Globus pallidus (tissue), 1 donor: ENCODE measurements around the gene ROBO3.
A peak's percentile ranks its signal among the peaks of the same experiment; 100 is the strongest.

Experiments used
- DNase-seq: peaks from one replicate; pipeline ENCODE4 v3.0.0-alpha.2; 2015; ENCODE audit warnings: low spot score

Gene ROBO3

DNA sequence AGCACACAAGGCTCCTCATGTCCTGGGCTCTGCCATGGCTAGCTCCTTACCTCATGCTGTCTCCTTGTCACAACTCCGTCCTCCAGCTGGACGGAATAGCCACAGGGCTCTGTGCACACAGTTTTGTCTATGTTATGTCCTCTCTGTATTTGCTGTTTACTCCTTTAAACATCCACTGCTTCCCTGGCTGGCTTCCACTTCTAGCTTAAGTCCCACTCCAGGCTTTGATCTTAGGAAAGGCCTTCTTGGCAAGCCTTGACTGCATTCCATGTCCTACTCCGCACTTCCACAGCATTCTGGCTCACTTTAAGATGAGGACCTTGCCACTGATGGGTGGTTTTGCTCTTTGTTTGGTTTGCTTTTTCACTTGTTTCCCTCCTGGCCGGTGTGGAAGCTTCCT, 22.9 kb upstream of the ROBO3 start:
- no peak for DNase-seq

DNA sequence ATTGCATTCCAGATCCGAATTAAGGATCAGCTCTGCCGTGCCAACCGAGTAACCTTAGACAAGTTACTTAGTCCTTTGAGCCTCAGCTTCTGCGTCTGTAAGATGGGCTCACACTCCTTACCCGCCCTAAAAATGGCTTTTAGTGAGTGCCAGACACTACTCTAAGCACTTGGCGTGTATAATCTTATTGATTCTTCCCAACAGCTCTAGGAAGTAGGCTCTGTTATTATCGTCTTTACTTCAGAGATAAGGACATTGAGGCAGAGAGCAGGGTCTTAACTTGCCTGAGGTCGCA, 21.7 kb upstream of the ROBO3 start:
- DNase-seq = no peak

DNA sequence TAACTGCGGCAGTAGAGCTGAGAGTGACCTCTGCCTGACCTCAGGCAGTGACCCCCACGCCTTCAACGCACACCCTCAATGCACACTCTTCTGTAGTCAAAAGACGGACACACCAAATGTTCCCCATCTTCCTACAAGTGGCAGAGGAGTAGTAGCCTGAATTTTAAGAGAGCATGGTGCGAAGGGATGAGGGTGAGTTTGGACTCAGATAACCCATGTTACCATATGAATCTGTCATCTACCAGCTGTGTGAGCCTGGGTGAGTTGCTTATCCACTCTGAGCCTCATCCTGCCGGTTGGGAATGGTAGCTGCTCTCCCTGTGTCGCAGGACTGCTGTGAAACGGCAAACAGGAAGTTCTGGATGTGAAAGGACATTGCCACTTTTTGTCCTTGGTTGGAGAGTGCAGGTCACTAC, 20.6 kb upstream of the ROBO3 start:
- no peak for DNase-seq

DNA sequence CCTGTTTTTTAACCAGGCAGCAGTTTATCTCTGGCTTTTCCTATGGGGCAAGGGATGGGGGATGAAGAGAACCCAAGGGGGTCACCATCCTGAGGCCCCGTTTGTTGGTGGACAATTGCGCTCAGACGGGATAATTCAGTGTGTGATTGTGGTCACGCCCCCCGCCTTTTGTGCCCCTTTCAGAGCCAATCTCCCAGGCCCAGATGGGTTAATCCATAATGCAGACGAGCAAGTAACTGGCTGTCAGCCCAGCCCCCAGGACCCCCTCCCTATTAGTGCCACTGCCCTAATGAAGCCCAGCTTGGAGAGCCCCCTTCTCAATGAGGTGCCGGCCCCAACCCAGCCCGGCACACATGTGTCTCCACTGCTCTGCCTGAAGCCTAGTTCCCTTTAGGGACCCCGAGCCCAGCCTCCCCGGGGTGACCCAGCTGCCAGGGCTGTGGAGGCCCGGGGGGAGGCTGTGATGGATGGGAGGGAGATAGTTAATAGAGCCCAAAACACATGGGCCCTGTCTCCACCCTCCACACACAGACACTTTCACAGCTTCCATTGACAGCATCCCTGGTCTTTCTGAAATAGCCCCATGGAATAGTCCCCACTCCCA, 19.1 kb upstream of the ROBO3 start:
- DNase-seq = no peak

DNA sequence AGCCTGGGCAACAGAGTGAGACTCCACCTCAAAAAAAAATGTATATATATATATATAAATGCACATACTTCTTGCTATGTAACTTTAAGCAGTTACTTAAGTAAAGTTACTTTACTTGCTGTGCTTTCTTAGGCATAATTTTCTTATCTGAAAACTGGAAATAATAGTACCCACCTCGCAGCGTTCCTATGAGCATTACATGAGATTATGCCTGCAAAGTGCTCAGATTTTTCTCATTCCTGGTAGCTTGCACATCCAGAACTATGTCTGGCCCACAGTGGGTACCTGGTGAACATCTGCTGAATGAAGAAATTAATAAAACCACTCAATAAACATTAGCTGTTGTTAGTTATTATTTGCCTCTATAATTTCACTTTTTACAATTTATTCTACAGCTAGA, 6.1 kb upstream of the ROBO3 start:
- DNase-seq = no peak

DNA sequence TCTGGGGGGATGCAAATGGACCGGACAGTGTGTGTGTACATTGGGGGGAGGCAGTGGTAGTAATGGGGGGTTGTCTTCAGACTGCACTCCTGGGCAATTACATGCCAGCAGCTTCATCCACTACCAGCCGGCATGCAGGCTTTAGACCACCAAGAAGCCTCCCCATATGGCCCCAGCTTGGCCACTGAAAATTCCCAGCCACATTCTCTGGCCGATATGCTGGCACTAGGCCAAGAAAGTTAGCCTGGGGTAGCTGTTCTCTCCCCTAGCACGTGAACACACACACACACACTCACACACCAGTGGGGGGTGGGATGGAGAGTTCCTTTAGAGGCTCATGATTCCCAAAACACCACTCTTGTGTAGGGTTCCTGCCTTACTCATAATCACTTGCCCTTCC, 3.6 kb upstream of the ROBO3 start:
- no peak for DNase-seq

DNA sequence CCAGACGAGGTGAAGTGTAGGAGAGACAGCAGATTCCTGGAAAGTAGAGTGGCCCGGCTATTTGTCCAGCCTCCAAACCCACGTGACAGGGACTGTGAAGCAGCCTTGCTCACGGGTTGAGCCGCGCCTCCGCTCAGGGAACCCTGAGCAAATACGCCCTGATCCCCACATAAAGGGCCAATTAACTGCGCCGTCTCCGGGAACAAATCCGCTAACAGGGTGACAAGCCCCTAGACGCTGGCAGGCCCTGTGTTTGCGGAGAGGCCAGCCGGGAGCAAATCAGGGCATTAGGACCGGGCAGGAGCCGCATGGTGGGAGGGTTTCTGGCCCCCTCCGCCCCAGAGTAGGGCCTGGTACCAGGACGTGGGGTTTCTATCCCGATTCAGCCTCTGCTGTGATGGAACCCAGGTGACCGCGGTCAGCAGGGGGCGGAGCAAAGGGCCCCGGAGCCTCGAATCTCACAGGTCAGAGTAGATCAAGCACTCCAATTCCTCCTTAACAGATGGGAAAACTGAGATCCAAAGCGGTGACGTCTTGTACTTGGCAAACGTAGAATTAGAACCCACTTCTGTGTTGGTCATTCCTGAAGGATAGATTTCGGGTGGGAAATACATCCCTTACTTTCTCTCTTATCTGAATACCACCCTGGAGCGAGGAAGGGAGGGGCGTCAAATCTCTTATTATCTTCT, 2.0 kb upstream of the ROBO3 start:
- DNase-seq = peak; percentile 50

DNA sequence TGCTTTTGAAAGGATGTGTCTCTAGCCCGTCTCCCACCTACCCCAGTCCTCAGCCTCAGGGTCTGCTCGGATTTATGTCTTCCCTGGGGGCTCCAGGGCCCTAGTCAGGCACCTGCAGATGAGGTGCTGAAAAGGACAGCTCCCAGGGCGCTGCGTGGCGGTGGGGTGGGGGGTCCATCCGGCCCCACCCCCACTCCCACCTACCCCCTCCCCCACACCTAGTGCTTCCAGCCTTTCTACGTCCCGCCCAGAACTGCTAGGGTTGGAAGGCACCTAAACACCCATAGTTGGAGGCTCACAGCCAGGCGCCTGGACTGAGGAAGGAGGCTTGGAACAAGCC, 1.4 kb upstream of the ROBO3 start:
- DNase-seq = no peak

DNA sequence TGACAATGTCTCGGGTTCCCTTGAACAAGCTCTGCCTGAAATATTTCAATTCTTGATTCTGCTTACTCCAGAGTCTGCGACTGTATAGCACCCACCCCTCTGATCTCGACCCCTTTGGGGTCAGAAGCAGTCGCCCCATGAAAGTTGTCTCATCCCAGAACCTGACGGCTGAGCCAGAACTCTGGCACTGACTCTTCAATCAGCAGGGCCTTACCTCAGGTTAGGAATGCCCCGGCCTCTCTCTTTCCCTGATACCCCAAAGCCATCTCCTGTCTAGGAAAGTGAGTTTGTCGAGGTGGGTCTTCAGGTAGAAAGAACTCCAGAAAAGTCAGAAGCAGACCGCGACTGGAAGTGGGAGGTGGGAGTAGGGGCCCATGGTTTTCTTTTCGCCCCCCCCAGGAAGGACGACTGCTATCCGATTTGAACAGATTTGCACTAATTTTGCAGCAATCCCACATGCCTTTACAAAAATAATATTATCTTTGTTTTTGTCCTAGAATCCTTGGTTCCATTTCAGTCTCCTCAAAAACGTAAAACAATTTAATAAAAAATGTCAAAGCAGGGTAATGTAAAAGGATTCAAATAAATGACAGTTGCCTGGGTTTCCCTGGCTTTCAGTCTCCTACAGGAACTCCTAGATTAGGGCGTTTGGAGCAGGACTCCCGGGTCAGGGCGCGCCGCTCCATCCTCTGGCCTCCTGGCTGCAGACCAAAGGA, 898 bp upstream of the ROBO3 start:
- no peak for DNase-seq

DNA sequence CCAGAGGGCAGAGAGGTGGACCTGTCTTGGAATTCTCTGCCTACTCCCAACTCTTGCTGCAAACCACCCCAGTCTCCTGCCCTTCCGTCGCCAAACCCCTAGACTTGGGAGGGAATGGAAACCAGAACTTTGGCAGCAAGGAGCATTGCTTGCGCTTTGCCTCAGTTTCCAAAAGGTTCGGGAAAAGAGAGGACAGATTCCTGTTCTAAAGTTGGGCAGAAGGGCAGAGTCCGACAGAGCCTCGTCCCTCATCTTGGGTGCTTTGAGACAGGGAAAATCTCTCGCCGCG, 396 bp upstream of the ROBO3 start:
- no peak for DNase-seq

DNA sequence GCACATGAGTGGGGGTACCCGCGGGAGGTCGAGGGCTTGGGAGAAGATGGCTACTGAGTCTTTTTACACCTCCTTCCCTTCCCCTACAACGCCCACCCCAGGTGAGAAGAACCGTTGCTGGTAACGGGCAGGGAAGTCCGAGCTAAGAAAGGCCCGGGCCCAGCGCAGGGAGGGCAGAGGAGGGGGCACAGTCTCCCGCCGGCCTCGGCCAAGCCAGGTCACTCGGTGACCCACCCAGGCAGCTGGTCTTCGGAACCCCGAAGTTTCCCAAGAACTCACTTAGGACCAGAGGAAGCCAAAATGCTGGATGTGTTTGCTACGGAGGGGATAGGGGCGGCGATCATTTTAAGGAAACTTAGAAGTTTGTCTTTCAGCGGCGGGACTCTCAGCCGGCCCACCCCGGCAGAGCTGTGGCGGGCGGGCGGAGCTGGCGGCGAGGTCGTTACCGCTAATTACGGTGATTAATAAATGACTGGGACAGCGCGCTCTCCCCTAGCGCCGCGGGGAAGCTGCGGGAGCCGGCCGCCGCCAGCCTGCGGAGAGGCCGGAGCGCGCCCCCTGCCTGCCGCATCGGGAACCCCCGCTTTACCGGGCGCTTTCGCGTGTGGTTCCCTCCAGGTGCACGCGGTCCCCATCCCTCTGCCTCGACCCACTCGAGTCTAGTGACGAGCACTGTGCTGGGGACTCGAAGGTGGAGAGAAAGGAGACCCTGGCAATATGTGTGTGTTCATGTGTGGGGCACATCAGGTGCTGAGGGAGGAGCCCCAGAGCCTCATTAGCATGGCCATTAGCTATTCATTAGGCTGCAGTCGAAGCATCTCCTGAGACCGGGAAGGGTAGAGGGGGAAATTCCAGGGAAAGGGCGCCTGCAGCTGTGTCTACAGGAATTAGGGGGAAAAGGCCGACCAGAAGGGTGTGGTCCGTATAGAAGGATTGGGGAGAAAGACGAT, 945 bp downstream of the ROBO3 start:
- DNase-seq = no peak

DNA sequence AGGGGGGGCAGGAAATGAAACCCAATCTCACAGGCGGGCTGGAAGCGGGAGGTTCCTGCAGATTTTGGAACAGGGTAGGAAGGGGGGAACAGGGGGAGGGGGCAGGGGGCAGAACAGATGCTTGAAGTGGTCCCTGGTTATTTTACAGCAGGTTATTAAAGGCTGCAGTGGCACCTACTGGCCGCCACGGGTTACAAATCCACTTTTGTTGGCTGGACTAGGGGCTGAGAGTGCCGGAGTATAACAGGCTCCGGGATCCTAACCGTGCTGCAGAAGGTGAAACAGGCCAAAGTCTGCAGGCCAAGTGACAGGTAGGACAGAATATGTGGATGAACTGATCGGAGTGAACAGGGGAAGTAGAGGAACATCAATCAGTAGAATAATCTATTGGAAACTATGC, 2.5 kb downstream of the ROBO3 start:
- DNase-seq = no peak

DNA sequence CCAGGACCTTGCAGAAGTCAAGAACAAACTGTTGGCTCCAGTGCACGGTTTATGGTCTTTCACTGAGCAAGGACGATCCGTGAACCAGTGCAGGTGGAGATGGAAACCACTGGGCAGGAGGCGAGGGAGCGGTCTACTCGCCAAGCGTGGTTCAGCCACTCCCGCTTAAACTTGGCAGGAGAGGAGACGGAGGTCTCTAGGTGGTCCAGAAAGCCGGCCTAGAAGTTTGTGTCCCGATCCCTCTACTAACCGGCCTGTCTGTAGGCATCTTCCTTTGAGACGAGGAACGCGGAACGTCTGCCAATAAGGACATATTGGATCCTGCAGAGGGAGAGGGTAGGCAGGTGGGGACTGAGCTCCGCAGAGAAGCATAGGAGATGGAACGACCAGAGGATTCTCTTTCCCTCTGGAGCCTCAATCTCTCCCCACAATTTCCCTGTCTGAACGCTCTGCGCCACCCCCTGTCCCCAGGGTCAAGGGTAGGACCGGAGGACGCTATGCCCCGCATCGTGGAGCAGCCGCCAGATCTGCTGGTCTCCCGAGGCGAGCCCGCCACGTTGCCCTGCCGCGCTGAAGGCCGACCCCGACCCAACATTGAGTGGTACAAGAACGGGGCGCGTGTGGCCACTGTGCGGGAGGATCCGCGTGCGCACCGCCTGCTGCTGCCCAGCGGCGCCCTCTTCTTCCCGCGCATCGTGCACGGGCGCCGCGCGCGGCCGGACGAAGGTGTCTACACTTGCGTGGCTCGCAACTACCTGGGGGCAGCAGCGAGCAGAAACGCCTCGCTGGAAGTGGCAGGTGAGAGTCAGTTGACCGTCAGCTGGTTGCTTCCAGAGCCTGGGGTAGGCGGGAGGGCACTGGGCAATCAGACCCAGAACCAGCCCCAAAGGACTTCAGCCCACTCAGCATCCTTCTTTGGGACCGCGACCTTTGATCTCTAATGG, 3.4 kb downstream of the ROBO3 start:
- DNase-seq = no peak

DNA sequence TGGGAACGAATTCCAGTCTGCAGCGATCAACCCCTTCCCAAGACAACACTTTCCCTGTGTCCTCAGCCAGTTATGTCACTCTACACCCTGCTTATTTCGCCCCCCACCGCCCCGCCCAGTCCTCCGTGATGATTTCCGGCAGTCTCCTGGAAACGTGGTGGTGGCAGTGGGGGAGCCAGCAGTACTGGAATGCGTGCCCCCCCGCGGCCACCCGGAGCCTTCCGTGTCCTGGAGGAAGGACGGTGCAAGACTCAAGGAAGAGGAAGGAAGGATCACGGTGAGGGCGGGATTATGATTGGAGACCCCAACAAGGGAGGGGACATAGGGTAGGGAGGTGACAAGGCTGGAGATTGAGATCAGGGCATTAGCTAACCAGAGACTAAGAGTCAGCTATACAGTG, 4.1 kb downstream of the ROBO3 start:
- DNase-seq = no peak

DNA sequence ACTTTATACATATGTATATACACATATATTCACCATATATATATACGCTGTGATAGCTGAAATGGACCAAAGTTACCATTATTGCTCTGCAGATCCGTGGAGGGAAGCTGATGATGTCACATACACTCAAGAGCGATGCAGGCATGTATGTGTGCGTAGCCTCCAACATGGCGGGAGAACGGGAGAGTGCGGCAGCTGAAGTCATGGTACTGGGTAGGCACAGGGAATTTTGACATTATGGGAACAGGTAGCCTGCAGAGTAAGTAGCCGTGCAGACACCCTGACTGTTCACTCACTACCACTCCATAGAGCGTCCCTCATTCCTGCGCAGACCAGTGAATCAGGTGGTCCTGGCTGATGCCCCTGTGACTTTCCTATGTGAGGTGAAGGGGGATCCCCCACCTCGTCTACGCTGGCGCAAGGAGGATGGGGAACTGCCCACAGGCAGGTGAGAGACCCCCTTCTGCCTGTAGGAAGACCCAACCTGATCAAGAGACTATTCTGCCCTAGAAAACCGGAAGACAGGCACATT, 4.7 kb downstream of the ROBO3 start:
- no peak for DNase-seq

DNA sequence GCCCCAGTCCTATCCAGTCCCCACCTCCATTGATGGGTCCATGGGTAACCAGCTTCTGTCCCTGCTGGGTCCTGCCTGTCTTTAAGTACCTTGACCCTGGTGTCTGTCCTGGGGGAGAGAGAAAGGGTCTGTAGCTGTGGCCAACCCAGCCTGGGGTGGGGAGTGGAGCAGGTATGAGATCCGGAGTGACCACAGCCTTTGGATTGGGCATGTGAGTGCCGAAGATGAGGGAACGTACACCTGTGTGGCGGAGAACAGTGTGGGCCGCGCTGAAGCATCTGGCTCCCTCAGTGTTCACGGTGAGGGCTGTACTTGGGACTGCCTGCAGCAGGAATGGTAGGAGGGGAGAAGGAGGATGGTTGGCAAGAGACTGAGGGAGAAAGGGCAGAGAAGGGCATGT, 5.2 kb downstream of the ROBO3 start:
- no peak for DNase-seq

DNA sequence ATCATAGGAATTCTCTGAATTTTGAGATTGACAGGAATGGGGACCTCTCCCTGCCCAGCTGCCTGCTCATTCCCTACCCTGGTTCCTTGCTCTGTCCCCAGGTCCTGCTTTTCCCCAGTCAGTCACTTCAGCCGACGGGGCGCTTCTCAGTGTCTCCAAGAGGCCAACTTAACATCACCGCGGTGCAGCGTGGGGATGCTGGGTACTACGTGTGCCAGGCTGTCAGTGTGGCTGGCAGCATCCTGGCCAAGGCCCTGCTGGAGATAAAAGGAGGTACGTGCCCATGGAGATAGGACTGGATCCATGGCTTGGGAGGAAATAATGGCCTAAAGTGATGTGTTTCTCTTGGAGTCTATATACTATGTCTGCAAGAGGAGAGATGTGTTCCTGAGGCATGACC, 7.0 kb downstream of the ROBO3 start:
- no peak for DNase-seq

DNA sequence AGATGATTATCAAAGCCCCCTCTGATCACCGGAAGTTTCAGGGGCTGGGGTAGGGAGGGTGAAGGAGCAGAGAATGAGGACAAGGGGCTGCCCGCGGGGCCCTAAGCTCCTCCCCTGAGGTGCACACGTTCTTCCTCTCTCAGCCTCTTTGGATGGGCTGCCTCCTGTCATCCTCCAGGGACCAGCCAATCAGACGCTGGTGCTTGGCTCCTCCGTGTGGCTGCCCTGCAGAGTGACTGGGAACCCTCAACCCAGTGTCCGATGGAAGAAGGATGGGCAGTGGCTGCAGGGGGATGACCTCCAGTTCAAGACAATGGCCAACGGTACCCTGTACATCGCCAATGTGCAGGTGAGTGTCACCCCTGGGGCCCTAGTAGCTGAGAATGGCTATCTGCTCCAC, 7.5 kb downstream of the ROBO3 start:
- DNase-seq = no peak

DNA sequence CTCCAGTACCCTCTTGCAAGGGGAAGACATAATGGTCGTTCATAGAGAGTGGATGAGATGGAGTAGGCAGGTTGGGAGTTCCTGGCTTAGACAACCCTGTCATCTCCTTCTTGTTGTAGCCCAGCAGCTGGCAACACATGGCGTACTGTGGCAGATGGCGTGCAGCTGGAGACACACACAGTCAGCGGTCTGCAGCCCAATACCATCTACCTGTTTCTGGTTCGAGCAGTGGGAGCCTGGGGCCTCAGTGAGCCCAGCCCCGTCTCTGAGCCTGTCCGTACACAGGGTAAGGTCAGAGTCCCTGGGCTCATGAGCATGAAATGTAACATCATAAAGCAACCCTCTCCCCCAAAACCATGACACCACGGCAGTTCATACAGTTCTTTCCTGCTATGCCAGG, 8.7 kb downstream of the ROBO3 start:
- DNase-seq = no peak

DNA sequence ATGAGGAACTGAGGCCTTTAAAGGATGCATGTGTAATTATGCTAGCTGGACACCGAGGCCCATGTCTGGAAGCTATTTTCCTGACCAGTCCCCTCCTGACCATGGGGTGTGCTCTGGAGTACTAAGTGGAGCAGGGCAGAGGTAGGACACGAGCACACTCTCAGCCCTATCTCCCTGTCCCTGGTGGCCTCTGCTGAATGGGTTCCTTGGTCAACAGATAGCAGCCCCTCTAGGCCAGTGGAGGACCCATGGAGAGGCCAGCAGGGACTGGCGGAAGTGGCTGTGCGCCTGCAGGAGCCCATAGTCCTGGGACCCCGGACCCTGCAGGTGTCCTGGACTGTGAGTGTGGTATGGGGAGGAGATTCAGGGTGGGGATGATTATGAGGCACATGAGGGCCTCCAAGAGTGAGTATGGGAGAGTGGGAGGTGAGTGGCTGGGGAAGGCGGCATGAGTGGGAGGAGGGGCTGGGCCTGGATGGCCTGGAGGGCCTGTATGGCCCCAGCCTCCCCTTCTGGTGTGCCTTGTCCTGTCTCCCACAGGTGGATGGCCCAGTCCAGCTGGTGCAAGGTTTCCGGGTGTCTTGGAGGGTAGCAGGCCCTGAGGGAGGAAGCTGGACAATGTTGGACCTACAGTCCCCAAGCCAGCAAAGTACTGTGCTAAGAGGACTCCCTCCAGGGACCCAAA, 9.5 kb downstream of the ROBO3 start:
- no peak for DNase-seq

DNA sequence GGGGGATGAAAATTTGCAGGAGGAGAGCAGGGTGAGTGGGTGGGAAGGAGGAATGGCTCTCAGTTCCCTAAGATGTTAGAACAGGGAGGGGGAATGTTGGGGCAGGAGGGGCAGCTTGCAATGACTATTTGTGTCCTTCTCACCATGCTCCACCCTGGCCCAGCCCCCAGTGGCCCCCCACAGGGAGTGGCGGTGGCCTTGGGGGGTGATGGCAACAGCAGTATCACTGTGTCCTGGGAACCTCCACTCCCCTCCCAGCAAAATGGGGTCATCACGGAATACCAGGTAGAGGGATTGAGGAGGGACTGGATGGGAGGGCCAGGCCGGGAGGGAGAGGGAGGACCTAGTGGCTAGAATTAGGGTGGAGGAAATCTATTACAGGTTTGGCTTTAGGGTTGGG, 10.2 kb downstream of the ROBO3 start:
- DNase-seq = no peak
